ENCODE measurements around the gene DERL3. TPM values are rescaled to one million over a fixed set of nuclear protein-coding genes. Genes with fewer than 3 reads are reported as not detected.

Gene DERL3
- total and polyA plus RNA-seq, 2 of the 13 experiments (the other 11 are each of a cell fraction or from before 2014, with no cell fraction given) = not detected

GRCh38 chr22:23849009-23850006, 10.5 kb upstream of the DERL3 start (continued):
- TF ChIP-seq ZNF503 (CRISPR knock-in tag; IDR thresholded peaks at IDR 0.05) (no peak), ZNF878 (CRISPR knock-in tag; IDR thresholded peaks at IDR 0.05) (no peak), MIER2 (CRISPR knock-in tag; IDR thresholded peaks at IDR 0.05) (0 out of 2 replicates have a peak, but pooled peaks have one; percentile 36), ETS1 (CRISPR knock-in tag; IDR thresholded peaks at IDR 0.05) (no peak), HNF1B (CRISPR knock-in tag; IDR thresholded peaks at IDR 0.05) (peak; percentile 76), ZNF460 (CRISPR knock-in tag; IDR thresholded peaks at IDR 0.05; ENCODE audit: borderline replicate concordance) (peak; percentile 76; the same call in 1 of the 2 replicates), ZNF563 (CRISPR knock-in tag; IDR thresholded peaks at IDR 0.05) (0 out of 2 replicates have a peak, but pooled peaks have one; percentile 11), ZBTB42 (CRISPR knock-in tag; IDR thresholded peaks at IDR 0.05) (0 out of 2 replicates have a peak, but pooled peaks have one; percentile 34), ZXDC (CRISPR knock-in tag; IDR thresholded peaks at IDR 0.05) (no peak), ETV5 (CRISPR knock-in tag; IDR thresholded peaks at IDR 0.05; ENCODE audit: borderline replicate concordance) (no peak; the same call in none of the 2 replicates), ZNF547 (CRISPR knock-in tag; IDR thresholded peaks at IDR 0.05) (no peak), RAD51 (IDR thresholded peaks at IDR 0.05; ENCODE audit: borderline replicate concordance) (no peak), IRF9 (CRISPR knock-in tag; IDR thresholded peaks at IDR 0.05; ENCODE audit: borderline replicate concordance) (0 out of 2 replicates have a peak, but pooled peaks have one; percentile 72), ZBTB25 (CRISPR knock-in tag; IDR thresholded peaks at IDR 0.05) (peak; percentile 53; the same call in 1 of the 2 replicates), ZBTB8A (CRISPR knock-in tag; IDR thresholded peaks at IDR 0.05; ENCODE audit: borderline replicate concordance, low read depth) (no peak), ZNF337 (CRISPR knock-in tag; IDR thresholded peaks at IDR 0.05; ENCODE audit: borderline replicate concordance, low read depth) (no peak), DNMT3B (CRISPR knock-in tag; conservative IDR thresholded peaks at IDR 0.05) (no peak), TOE1 (CRISPR knock-in tag; IDR thresholded peaks at IDR 0.05) (no peak)
